Measurements from ENCODE around the gene BICDL1.
"Not testable (repeated sequence)": the region's sequence is repeated elsewhere in the genome, so short reads cannot be mapped to it uniquely, and the experiment has no call there.

The BICDL1 gene

GRCh38 chr12:119988472-119989360 is at the start of gene BICDL1:
Gene BICDL1 (plus strand): TSS chr12:119989236. CDS start chr12:119989869, 633 bp downstream.
- peak in 44 of 51 donors; percentile 2 to 82 (median 49) for DNase-seq

GRCh38 chr12:119940897-119941296 is 48.1 kb upstream of the BICDL1 start:
- DNase-seq: no peak

- DNase-seq: no peak
Observed at GRCh38 chr12:119942386-119942785, 46.6 kb upstream of the BICDL1 start.

DNA sequence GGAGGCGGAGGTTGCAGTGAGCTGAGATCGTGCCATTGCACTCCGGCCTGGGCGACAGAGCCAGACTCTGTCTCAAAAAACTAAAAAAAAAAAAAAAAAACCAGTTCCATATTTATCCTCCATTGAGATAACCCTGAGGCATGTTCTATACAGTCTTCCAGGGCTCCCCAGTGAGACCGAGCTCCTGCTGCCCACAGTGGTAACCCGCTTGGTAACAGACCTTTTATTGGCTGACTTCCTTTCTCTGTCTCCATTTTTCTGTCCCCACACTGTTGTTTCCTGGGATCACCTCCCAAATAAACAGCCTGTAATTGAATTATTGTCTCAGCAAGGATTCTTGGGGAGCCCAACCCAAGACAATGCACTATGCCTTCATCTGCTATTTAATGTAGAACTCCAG is 42.8 kb upstream of the BICDL1 start:
- no peak for DNase-seq

- DNase-seq: no peak
Observed at GRCh38 chr12:119949145-119949544, 39.9 kb upstream of the BICDL1 start.

DNA sequence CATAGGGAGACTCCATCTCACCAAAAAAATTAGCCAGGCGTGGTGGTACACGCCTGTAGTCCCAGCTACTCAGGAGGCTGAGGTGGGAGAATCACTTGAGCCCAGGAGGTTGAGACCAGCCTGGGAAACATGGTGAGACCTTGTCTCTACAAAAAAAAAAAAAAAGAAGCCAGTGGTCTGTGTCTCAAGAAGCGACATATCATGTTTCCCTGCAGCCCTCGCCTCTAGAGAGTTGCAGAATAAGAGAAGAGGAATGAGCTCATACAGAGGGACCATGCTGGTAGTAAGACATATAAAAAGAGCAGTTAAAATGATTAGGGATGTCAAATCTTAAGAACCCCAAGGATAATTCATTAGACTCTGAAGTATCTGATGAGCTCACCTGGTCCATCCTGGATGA is 39.4 kb upstream of the BICDL1 start:
- DNase-seq: no peak

DNA sequence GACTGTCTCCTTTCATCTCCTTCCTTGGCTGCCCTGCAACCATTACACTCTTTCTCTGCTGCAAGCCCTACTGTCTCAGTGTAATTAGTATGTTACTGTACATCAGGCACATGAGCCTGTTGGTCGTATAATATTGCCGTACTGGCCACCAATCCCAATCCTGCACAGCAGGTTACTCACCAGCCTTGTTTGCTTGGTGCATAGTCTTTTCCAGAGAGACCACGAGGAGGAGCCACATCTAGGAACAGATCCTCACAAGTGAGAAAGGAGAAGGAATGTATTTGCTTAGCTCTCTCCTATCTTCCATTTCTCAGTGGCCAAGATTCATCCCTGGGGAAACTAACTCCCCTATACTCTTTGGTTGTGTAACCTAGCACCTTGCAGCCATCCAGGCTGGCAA is 33.0 kb upstream of the BICDL1 start:
- no peak for DNase-seq

DNA sequence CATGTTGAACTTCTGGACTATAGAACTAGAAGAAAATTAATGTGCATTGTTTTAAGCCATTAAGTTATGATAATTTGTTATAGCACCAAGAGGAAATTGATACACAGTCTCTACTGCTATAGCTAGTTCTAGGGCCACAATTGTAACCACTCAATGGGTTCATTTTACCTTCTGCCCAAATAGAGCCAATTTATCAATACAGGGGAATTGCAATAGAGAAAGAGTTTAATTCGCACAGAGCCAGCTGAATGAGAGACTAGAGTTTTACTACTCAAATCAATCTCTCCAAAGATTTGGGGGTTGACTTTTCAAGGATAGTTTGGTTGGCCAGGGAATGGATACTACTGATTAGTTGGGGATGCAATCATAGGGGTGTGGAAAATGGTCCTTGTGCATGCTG is 31.9 kb upstream of the BICDL1 start:
- no peak for DNase-seq

- no peak for DNase-seq
Observed at GRCh38 chr12:119959435-119959834, 29.6 kb upstream of the BICDL1 start.

DNA sequence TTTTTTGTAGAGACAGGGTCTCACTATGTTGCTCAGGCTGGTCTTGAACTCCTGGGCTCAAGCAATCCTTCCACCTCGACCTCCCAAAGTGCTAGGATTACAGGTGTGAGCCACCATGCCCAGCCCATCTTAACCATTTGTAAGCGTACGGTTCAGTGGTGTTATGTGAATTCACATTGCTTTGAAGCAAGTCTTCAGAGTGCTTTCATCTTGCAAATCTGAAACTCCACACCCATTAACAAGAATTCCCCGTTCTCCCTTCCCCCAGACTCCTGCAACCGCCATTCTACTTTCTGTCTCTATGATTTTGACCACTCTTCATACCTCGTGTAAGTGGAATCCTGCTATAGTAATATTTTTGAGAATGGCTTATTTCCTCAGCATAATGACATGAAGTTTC is 24.9 kb upstream of the BICDL1 start:
- DNase-seq: no peak

GRCh38 chr12:119964929-119965328 is 24.1 kb upstream of the BICDL1 start:
- no peak for DNase-seq

- no peak for DNase-seq
Observed at GRCh38 chr12:119980242-119980641, 8.8 kb upstream of the BICDL1 start.

GRCh38 chr12:119980702-119981101 is 8.3 kb upstream of the BICDL1 start:
- DNase-seq: not testable (repeated sequence)

GRCh38 chr12:119989361-119989730 is 310 bp downstream of the BICDL1 start:
- peak in 29 of 51 donors; percentile 12 to 61 (median 30) for DNase-seq

- DNase-seq: peak in 41 of 51 donors; percentile 1 to 77 (median 31)
Observed at GRCh38 chr12:119989731-119990381, 820 bp downstream of the BICDL1 start.

DNA sequence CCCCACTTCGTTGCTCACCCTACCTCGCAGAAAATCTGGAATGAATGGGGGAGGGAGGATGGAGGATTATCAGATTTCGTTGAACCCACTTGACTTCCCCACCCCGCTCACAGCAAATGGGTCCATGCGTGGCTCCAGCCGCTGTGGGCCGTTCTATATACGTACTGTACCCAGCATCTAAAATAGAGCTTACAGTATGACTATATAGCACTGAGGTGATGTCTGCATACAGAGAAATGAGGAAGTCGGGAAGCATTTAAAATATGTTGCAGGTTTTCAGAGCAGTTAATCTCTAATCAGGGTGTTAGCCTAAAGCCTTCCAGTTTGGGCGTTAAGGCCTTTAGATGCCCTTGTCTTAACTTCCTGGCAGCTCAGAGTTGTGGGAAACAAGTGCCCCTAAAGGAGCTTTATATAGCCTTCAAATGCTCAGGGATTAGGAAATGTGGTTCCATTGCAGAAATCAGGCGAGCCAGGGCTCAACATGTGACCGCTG is 1.4 kb downstream of the BICDL1 start:
- DNase-seq: no peak

- no peak for DNase-seq
Observed at GRCh38 chr12:119992129-119992705, 3.2 kb downstream of the BICDL1 start.

DNA sequence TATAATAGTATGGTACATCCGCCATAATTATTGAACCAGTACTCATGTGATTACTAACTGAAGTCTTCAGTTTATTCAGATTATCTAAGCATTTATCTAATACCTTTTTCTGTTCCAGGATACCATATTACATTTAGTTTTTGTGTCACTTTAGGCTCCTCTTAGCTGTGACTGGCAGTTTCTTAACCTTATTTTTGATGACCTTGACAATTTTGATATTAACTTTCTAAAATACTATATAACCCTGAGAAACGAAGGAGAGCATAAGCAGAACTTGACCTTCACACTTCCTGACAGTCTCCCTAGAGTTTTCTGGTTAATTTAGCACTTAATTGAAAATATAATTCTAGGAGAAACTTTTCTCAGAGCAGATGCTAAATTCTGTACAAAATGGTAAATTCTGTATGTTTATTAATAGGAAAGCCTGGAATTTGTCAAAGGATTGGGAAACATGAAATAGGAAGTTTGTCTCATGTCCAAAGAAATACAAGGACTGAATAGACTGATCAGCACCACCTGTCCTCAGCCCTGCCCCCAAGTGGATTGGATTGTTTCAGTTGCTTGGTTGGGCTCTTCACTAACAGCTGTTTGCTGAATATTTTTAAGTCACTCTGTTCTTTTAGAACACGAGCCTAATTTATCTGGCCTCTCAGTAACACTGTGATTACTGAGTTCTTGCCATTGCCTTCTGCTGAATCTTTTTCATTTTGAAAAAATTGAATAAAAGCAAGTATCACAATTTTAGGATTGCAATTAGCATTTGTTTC is 6.0 kb downstream of the BICDL1 start:
- no peak for DNase-seq

GRCh38 chr12:119996417-119996816 is 7.4 kb downstream of the BICDL1 start:
- no peak for DNase-seq

- DNase-seq: peak in 1 of 51 donors; percentile 5
Observed at GRCh38 chr12:119998471-119999245, 9.6 kb downstream of the BICDL1 start.

DNA sequence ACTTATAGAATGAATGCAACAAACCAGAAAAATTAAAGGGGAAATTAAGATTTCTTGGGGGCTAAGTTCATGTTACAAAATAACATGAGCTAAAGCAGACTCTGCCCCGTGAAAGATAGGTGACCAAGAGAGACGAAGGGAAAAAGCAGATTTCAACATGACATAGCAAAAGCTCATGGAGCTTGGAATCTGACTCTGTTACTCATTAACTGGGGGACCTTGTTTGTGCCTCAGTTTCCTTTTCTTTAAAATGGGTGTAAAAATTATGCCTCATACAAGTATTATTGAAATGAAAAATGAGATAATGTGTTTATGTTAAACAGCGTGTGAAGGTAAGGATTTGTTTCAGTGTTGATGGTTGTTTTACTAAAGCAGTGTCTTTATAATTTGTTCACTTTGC is 11.5 kb downstream of the BICDL1 start:
- no peak for DNase-seq

Data from hypothalamus (tissue), 51 donors.